ENCODE data around the gene TNFRSF13B. TPM values are rescaled to one million over a fixed set of nuclear protein-coding genes. Genes with fewer than 3 reads are reported as not detected.

Gene TNFRSF13B
- total RNA-seq, 4 donors from 2014 or later, result not detected

- Histone ChIP-seq H3K27me3 (no peaks in the 10 kb centered on the region), H3K9me3 (no peaks in the 10 kb centered on the region), H3K36me3 (no peaks in the 10 kb centered on the region), H3K4me1 (no peaks in the 10 kb centered on the region), H3K4me3 (no peak overlapping the region), H3K27ac (no peak overlapping the region)
- intact Hi-C loops (cut with DNase I; ENCODE audit: low total_unique reads), result no loop called here
- no peak for TF ChIP-seq POLR2A (IDR thresholded peaks at IDR 0.05)
- no peak for TF ChIP-seq CTCF (IDR thresholded peaks at IDR 0.05)
- no peak for DNase-seq
Measured at GRCh38 chr17:16930571-16931317, 41.2 kb downstream of the TNFRSF13B start.

GRCh38 chr17:16929757-16930520 is 42.0 kb downstream of the TNFRSF13B start:
- no peaks in the 10 kb centered on the region for H3K4me1 ChIP-seq
- TF ChIP-seq POLR2A (IDR thresholded peaks at IDR 0.05) (no peak), CTCF (IDR thresholded peaks at IDR 0.05) (no peak)
- H3K9me3 ChIP-seq, result no peaks in the 10 kb centered on the region
- no peak overlapping the region for H3K27ac ChIP-seq
- intact Hi-C loops (cut with DNase I; ENCODE audit: low total_unique reads), result no loop called here
- no peak overlapping the region for H3K4me3 ChIP-seq
- H3K27me3 ChIP-seq, result no peaks in the 10 kb centered on the region
- H3K36me3 ChIP-seq, result no peaks in the 10 kb centered on the region
- no peak for DNase-seq

- DNase-seq, result no peak
- H3K27me3 ChIP-seq, result no peaks in the 10 kb centered on the region
- H3K4me1 ChIP-seq, result no peaks in the 10 kb centered on the region
- H3K27ac ChIP-seq, result no peak overlapping the region
- no peaks in the 10 kb centered on the region for H3K36me3 ChIP-seq
- H3K4me3 ChIP-seq, result no peak overlapping the region
- intact Hi-C loops (cut with DNase I; ENCODE audit: low total_unique reads), result no loop called here
- H3K9me3 ChIP-seq, result no peaks in the 10 kb centered on the region
- TF ChIP-seq CTCF (IDR thresholded peaks at IDR 0.05) (no peak), POLR2A (IDR thresholded peaks at IDR 0.05) (no peak)
Measured at GRCh38 chr17:16929035-16929680, 42.8 kb downstream of the TNFRSF13B start.

- Histone ChIP-seq H3K27ac (no peak overlapping the region), H3K27me3 (no peaks in the 10 kb centered on the region), H3K9me3 (no peaks in the 10 kb centered on the region), H3K4me3 (no peak overlapping the region), H3K4me1 (no peaks in the 10 kb centered on the region), H3K36me3 (no peaks in the 10 kb centered on the region)
- no peak for TF ChIP-seq CTCF (IDR thresholded peaks at IDR 0.05)
- TF ChIP-seq POLR2A (IDR thresholded peaks at IDR 0.05), result no peak
- intact Hi-C loops (cut with DNase I; ENCODE audit: low total_unique reads), result no loop called here
- DNase-seq, result no peak
Measured at GRCh38 chr17:16928406-16929034, 43.4 kb downstream of the TNFRSF13B start.

All from uterus (tissue), 4 donors.